ENCODE measurements around the gene RPUSD2. TPM values are rescaled to one million over a fixed set of nuclear protein-coding genes. Genes with fewer than 3 reads are reported as not detected.

Gene RPUSD2
- total RNA-seq, 1 experiment from 2014 or later: 14.0 TPM

- TF ChIP-seq CTCF (conservative IDR thresholded peaks at IDR 0.05) (no peak), EZH2 (IDR thresholded peaks at IDR 0.05; ENCODE audit: low read depth) (no peak)
- Histone ChIP-seq H3K9me2 (ENCODE audit: insufficient read depth) (no peaks in the 10 kb centered on the region), H3K4me1 (replicated peaks; ENCODE audit: insufficient read depth) (peaks cover 8% of the 10 kb centered on the region; the same call in 1 of the 2 replicates), H3K27ac (no peak overlapping the region), H4K20me1 (ENCODE audit: insufficient read depth) (no peaks in the 10 kb centered on the region), H3K27me3 (ENCODE audit: insufficient read depth, low read depth) (no peaks in the 10 kb centered on the region), H3K36me3 (ENCODE audit: low read depth) (no peaks in the 10 kb centered on the region), H3K4me3 (no peak overlapping the region), H3K4me2 (no peak overlapping the region), H3K9me3 (ENCODE audit: insufficient read depth, low read depth) (no peaks in the 10 kb centered on the region), H3K79me2 (ENCODE audit: low read depth) (peaks cover 16% of the 10 kb centered on the region), H3F3A (ENCODE audit: insufficient read depth, low read depth) (peaks cover 9% of the 10 kb centered on the region; the same call in 1 of the 2 replicates), H2AFZ (no peak overlapping the region)
- ChIA-PET POLR2A (ENCODE audit: unreplicated experiment) (no interaction called here), CTCF (no interaction called here)
- intact Hi-C loops (cut with micrococcal nuclease; ENCODE audit: unreplicated experiment): loop anchor here (10.0 kb wide), 1 partner anchor 183 kb away; no protein-coding TSS in a partner anchor
- no TSS peak for BruUV-seq (replicated peaks)
- no peak for DNase-seq
Measured at GRCh38 chr15:40591389-40591788, 22.3 kb downstream of the RPUSD2 start.

GRCh38 chr15:40593165-40593564 lies 24.1 kb downstream of the RPUSD2 start:
- POLR2A ChIA-PET (ENCODE audit: unreplicated experiment): no interaction called here
- no peaks in the 10 kb centered on the region for H3K27me3 ChIP-seq (ENCODE audit: insufficient read depth, low read depth)
- H3K9me3 ChIP-seq (ENCODE audit: insufficient read depth, low read depth): no peaks in the 10 kb centered on the region
- peaks cover 33% of the 10 kb centered on the region for H3K79me2 ChIP-seq (ENCODE audit: low read depth)
- H3K4me2 ChIP-seq: peak overlapping the region; percentile 98
- no peak overlapping the region for H2AFZ ChIP-seq
- BruUV-seq (replicated peaks): no TSS peak
- H3K4me3 ChIP-seq: 0 out of 2 replicates have a peak overlapping the region, but pooled peaks have one; percentile 21
- H4K20me1 ChIP-seq (ENCODE audit: insufficient read depth): no peaks in the 10 kb centered on the region
- H3K36me3 ChIP-seq (ENCODE audit: low read depth): no peaks in the 10 kb centered on the region
- H3K9me2 ChIP-seq (ENCODE audit: insufficient read depth): no peaks in the 10 kb centered on the region
- no peak overlapping the region for H3K27ac ChIP-seq
- CTCF ChIA-PET: no interaction called here
- TF ChIP-seq EZH2 (IDR thresholded peaks at IDR 0.05; ENCODE audit: low read depth) (no peak), CTCF (conservative IDR thresholded peaks at IDR 0.05) (no peak)
- no peak for DNase-seq
- peaks cover 9% of the 10 kb centered on the region; the same call in 1 of the 2 replicates for H3F3A ChIP-seq (ENCODE audit: insufficient read depth, low read depth)
- peaks cover 8% of the 10 kb centered on the region; the same call in 1 of the 2 replicates for H3K4me1 ChIP-seq (replicated peaks; ENCODE audit: insufficient read depth)
- intact Hi-C loops (cut with micrococcal nuclease; ENCODE audit: unreplicated experiment): loop anchor here (10.0 kb wide), 1 partner anchor 182 kb away; no protein-coding TSS in a partner anchor

GRCh38 chr15:40593588-40594428 lies 24.7 kb downstream of the RPUSD2 start, which contains the start of gene KNL1:
Gene KNL1, plus strand, starts transcription at chr15:40594249. Its CDS starts 8,683 bp downstream, at chr15:40602932.
- H3K9me3 ChIP-seq (ENCODE audit: insufficient read depth, low read depth): no peaks in the 10 kb centered on the region
- H3K9me2 ChIP-seq (ENCODE audit: insufficient read depth): no peaks in the 10 kb centered on the region
- TF ChIP-seq EZH2 (IDR thresholded peaks at IDR 0.05; ENCODE audit: low read depth): no peak
- TF ChIP-seq CTCF (conservative IDR thresholded peaks at IDR 0.05): no peak
- H3K36me3 ChIP-seq (ENCODE audit: low read depth): no peaks in the 10 kb centered on the region
- ChIA-PET POLR2A (ENCODE audit: unreplicated experiment) (no interaction called here), CTCF (no interaction called here)
- peak within 1 kb of the TSS; percentile 88 for H3K27ac ChIP-seq
- peaks cover 9% of the 10 kb centered on the region; the same call in 1 of the 2 replicates for H3F3A ChIP-seq (ENCODE audit: insufficient read depth, low read depth)
- peak; percentile 79 to 94 for DNase-seq
- peak within 1 kb of the TSS; percentile 98 for H3K4me2 ChIP-seq
- H3K4me1 ChIP-seq (replicated peaks; ENCODE audit: insufficient read depth): peaks cover 8% of the 10 kb centered on the region; the same call in 1 of the 2 replicates
- BruUV-seq (replicated peaks): TSS peak; percentile 44
- no peaks in the 10 kb centered on the region for H3K27me3 ChIP-seq (ENCODE audit: insufficient read depth, low read depth)
- intact Hi-C loops (cut with micrococcal nuclease; ENCODE audit: unreplicated experiment): loop anchor here (10.0 kb wide), 1 partner anchor 181 kb away; no protein-coding TSS in a partner anchor
- H2AFZ ChIP-seq: peak within 1 kb of the TSS; percentile 97
- H3K4me3 ChIP-seq: peak within 1 kb of the TSS; percentile 93
- peaks cover 40% of the 10 kb centered on the region for H3K79me2 ChIP-seq (ENCODE audit: low read depth)
- no peaks in the 10 kb centered on the region for H4K20me1 ChIP-seq (ENCODE audit: insufficient read depth)

All from PC-9 (cell line).